Measurements from ENCODE around the gene AGPAT2.
"Not testable (repeated sequence)": the region's sequence is repeated elsewhere in the genome, so short reads cannot be mapped to it uniquely, and the experiment has no call there.

AGPAT2 gene

DNA sequence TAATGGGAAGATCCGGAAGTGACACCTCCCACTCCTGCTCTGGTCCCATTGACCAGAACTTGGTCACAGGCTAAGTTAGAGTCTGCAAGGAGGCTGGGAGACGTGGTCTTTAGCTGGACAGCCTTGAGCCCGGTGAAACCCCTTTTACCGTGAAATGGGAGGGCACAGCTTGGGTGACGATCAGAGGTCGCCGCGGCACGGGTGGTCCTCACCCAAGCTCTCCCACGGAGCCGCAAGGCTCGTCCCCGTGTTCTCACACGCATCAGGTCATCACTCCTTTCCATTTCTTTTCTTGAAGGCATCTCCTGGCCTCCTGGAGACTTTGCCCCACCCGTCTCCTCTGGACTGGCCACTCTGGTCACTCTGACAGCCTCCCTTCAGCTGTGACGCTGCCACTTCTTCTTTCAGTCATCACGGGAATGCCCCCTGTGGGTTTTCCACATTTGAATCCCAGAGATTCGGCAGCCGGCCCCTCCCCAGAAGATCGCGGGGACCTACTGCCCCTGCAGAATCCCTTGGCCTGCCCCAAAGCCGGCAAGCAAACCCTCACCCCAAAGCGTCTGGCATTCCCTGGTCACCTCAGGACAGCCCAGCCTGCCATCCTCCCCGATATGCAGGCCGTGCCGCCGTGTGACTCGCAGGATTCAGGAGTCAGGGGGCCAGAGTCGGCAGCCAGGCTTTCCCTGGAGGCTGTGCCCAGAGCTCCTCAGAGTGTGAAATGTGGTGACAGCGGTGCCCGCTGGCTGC lies 43.5 kb downstream of the AGPAT2 start:
- DNase-seq: no peak

GRCh38 chr9:136642439-136642921 lies 44.8 kb downstream of the AGPAT2 start:
- DNase-seq: no peak

DNA sequence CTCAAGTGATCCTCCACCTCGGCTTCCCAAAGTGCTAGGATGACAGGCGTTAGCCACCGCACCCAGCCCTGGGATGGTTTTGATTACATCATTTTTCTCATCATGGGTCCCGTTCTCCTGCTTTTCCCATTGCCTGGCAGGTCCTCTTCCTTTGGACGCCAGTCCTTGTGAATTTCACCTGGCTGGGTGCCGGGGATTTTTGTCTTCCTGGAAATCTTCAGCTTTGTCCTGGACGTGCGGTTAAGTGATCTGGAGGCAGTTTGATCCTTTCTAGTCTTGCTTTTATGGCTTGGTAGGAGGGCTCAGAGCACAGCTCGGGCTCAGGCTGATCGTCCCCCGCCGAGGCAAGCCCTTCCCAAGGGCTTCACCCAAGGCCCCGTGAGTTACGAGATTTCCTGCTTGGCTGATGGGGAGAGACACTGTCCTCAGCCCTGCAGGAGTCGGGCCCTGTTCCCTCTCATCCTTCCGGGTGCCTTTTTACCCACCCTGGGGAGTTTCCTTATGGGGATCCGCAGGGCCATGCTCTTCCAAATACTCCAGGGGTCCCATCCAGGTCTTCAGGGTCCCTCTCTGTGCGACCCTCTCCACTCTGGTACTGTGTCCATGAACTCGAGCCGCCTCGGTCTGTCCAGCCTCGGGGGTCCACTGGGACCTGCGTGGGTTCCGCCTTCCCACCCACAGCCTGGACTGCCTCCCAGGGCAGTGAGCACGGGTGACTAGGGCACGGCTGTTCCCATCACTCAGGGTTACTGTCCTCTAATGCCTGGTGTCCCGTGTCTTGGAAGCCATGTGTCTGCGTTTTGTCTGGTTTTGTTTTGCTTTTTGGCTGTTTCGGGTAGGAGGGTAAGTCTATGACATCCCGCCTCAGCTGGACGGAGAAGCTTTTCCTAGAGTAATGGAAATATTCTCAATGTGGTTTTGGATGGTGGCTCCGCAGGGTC lies 46.8 kb downstream of the AGPAT2 start:
- no peak for DNase-seq

- no peak for DNase-seq
These were observed 52.4 kb downstream of the AGPAT2 start for GRCh38 chr9:136634904-136635303.

- not testable (repeated sequence) for DNase-seq
These were observed 54.7 kb downstream of the AGPAT2 start for GRCh38 chr9:136632491-136633106.

DNA sequence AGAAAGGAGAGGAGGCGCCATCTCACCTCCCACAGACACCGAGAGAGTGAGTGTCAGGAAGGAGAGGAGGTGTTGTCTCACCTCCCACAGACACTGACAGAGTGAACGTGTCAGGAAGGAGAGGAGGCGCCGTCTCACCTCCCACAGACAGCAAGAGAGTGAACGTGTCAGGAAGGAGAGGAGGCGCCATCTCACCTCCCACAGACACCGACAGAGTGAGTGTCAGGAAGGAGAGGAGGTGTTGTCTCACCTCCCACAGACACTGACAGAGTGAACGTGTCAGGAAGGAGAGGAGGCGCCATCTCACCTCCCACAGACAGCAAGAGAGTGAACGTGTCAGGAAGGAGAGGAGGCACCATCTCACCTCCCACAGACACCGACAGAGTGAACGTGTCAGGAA lies 55.2 kb downstream of the AGPAT2 start:
- DNase-seq: not testable (repeated sequence)

DNA sequence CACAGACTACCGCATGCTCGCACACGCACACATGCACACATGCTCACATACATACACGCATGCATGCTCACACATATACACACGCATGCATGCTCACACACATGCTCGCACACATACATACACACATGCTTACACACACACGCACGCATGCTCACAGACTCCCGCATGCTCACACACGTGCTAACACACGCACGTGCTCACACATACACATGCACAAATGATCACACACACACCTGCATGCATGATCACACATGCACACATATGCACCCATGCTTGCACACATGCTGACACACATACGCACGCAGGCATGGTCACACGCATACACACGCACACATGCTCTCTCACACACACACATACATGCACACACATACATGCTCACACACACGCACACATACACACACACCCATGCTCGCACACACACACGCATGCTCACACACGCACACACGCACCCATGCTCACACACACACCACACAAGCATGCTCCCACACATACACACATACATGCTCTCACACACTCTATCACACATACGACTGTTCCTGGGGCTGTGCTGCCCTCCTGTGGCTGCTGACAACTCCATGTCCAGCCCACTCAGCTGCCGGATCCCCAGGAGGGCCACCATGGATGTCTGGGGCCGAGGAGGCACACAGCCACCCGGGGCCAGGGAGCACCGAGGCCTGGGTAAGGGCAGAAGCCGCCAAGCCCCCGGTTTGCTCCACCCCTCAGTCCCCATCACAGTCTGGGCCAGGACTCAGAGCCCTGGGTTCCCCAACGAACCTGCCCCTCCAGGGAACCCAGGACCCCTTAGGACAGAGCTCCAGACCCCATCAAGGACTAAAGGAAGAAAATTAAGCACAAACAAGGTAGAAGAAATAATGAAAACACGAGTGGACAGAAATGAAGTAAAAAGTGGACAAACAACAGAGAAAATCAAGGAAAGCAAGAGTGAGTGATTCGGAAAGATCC lies 55.9 kb downstream of the AGPAT2 start:
- peak; percentile 75 for DNase-seq

DNA sequence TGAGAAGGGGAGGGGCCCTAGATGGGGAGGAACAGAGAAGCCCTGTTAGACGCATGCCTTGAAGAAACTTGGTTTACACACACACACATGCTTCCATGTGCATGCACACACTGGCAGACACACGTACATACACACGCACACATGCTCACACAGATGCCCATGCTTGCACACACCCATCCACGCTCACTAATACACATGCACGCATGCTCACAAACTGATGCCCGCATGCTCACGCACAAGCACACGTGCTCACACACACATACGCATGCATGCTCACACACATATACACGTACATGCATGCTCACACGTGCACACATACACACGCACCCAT lies 56.6 kb downstream of the AGPAT2 start:
- no peak for DNase-seq

- peak; percentile 60 for DNase-seq
These were observed 57.2 kb downstream of the AGPAT2 start for GRCh38 chr9:136629879-136630661.

DNA sequence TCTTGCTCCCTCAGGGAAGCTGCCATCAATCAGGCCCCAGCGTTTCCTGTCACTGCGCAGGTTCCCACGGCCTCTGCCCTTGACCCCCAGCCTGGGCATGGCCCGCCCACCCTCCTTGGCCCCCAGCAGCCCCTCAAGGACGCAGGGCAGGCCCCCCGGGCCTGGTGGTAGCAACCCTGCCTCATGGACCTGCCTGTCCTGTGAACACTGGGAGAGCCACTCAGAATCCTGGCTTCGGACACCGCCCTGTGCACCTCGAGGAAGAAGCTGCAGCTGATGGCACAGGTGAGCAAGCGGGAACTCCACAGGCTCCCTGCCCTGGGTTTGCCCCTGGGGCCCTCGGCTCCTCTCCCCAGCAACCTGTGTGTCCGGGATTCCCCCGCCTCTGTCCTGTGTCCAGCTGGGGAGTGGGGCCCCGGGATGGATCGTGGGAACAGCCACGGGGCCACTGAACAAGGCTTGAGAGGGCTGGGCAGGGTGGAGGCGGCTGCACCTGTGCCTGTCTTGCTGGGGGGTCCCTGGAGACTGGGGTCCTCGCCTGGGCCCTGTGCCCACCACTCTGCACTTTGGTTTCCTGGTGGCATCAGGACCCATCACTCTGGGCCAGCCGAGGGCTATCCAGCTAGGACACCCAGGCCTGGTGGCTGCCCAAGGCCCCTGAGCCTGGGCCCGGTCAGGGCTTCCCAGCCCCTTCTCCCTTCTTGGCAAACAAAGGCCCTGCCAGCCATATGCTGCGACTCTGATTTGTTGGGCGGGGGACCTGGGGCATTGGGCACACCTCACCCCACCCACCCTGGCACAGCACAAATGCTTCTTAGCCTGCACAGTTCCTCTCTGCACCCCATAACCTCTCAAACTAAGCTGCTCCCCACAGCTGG lies 58.0 kb downstream of the AGPAT2 start:
- DNase-seq: no peak

- no peak for DNase-seq
These were observed 59.0 kb downstream of the AGPAT2 start for GRCh38 chr9:136628268-136628667.

DNA sequence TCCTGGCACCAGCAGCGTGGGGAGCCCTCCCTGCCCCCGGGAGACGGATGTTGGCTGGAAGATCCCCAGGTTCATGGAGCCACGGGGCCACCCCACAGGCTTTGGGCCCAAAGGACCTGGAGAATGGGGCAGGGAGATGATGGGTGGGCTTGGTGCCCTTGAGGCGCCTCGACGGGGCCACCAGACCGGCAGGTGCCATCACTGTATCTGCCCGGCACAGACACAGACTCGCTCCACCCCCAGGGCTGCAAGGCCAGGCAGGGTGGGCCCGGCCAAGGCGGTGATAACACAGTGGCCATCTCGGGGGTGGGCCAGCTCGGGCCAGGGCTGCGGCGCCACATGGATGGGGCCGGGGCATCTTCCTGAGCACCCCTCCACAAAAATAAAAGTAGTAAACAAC lies 59.6 kb downstream of the AGPAT2 start:
- no peak for DNase-seq

DNA sequence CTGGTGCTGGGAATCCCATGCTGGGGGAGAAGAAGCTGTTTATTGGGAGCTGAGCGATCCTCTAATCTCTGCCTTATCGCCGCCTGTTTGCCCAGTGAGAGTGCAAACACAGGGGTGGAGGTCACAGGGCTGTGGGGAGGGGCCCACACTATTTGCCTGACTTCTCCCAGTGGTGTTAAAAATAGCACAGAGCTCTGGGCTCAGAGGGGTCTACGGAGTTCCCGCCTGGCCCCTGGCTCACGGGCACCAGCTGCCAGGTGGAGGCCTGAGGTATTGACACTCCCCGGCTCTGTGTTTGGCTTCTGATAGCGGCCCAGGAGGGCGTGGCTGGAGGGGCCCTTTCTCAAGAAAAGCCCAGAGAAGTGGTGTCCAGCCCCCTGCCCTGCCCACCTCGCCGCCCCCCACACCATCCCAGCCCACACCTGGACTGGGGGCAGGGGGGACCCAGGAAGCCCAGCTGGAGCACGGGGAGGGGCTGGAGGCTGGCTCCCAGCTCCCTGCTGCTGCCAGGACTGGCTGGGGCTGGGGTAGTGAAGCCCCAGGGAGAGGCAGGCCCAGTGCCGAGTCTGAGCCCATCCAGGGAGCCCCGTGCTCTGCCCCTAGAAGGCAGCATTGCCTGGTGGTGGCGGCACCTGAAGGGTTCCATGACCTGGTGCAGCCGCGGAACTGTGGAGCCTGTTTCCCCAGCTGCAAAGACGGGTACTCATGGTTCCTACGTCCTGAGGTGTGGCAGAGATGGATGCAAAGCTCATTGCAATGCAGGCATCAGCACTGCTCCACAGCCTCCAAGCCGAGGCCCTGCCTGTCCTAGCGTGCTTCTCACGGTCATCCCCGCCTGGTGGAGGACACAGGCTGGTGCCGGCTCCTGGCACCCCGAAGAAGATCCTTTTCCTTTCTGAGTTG lies 60.3 kb downstream of the AGPAT2 start:
- DNase-seq: peak; percentile 76

DNA sequence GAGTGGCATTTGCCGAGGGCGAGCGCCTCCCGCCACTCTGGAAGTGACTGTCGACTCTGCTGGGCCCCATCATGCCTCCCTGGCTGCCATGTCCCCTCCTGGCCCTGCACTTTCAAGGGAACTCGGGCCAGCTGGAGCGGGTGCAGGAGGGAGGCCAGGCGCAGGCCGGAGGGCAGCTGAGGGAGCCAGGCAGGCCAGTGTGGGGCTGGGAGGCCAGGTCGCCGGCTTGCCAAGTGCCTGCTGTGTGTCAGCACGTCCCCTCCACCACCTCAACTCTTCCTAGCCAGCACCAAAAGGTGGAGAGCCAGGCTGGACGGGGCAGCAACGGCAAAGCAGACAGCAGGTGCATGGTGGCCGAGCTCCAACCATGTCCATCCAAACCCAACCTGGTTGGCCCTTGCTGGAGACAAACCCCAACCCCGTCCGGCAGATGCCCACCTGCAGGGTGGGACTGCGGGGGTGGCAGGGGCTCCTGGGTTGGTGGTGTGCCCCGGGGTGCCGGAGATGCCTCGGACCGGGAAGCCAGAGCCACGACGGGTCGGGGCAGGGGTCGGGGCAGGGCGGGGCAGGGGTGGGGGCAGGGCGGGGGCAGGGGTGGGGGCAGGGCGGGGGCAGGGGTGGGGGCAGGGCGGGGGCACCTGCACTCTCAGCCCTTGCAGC lies 61.1 kb downstream of the AGPAT2 start:
- no peak for DNase-seq

- DNase-seq: peak; percentile 26
These were observed 61.9 kb downstream of the AGPAT2 start for GRCh38 chr9:136625101-136626065.

DNA sequence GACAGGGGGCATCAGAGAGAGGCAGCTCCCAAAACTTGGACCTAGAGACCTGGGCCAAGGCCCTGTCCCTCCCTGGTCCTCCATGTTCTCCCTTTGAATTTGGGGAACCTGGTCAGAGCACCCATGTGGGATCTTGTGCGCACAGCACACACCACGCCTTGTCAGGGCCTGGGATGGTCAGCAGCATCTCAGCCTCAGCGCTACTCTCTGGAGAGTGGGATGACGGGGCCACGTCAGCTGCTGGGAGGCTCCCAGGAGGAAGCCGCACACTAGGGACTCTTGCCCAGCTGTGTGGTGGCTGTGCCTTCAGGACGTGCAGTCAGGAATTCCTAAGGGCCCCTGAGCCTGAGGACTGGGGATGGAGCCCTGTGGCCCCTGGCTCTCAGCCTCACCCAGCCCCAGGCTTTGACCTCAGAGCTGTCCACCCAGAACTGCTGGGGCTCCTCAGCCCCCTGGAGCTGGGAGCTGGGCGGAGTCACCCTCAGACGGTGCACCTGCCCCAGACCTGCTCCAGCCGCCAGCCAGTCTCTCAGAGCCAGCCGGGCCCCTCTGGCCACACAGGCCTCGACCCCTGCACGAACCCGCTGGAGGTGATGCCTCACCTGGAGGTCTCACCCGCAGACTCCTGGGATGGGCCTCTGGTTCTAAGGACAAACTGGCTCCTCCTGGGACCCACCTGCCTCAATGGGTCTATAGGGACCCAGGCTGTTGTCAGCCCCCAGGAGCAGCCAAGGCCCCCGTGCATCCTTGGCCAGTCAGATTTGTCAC lies 62.9 kb downstream of the AGPAT2 start:
- DNase-seq: no peak

GRCh38 chr9:136623842-136624183 lies 63.4 kb downstream of the AGPAT2 start:
- no peak for DNase-seq
